Hippocampal formation (tissue), 2 donors: ENCODE data around the gene ZSWIM7.
A peak's percentile ranks its signal among the peaks of the same experiment; 100 is the strongest.
"Not testable (repeated sequence)": the region's sequence is repeated elsewhere in the genome, so short reads cannot be mapped to it uniquely, and the experiment has no call there.

Experiments
- DNase-seq, 2 donors: peaks; one replicate each; lab custom pipeline; 2025; lab: John Stamatoyannopoulos, UW

The ZSWIM7 gene

DNA sequence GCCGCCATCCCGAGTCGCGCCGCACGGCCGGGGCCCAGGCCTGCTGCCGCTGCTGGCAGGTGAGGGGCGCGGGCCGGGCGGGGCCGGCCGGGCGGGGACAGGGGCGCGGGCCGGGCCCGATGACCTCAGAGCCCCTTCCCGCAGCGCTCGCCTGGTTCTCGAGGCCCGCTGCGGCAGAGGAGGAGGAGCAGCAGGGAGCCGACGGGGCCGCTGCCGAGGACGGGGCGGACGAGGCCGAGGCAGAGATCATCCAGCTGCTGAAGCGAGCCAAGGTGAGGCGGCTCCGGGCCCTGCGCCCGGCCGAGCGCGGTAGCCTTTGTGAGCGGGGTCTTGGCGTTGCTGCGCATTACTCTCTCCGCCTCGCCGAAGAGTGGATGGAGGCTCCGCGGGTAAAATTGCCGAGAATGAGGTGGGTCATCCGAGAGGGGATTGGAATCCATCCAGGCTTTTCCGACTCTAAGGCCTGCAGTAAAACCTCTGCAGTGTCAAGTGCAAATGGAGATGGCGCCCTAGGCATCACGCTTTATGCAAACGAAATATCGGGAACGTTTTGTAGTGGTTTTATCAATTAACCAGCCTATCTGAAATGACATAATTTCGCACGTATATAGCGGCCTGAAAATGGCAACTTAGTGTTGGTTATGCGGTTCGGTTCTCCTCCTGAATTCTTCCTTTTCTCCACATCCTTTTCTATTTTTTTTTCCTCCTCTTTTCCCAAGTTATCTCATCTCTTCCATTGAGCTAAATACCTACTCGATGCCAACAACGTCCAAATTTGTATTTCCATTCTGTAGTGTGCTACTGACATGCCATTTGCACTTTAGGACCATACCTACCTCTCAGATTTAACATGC is 697 bp upstream of the ZSWIM7 start:
- no peak for DNase-seq

GRCh38 chr17:15998031-15998562 is 1.4 kb downstream of the ZSWIM7 start:
- no peak for DNase-seq

DNA sequence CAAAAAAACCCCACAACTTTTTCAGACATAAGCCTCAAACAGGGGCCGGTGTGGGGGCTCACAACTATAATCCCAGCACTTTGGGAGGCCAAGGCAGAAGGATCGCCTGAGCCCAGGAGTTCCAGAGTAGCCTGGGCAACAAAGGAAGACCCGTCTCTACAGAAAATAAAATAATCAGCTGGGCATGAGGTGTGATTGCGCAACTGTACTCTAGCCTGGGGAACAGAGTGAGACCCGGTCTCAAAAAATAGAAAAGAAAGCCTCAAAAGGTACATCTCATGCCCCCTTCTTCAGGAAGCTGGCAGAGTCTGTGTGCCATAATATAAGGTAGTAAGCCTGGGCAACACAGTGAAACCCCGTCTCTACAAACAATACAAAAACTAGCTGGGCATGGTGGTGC is 3.2 kb downstream of the ZSWIM7 start:
- no peak for DNase-seq

GRCh38 chr17:15981646-15982580 is 17.6 kb downstream of the ZSWIM7 start:
- no peak for DNase-seq

DNA sequence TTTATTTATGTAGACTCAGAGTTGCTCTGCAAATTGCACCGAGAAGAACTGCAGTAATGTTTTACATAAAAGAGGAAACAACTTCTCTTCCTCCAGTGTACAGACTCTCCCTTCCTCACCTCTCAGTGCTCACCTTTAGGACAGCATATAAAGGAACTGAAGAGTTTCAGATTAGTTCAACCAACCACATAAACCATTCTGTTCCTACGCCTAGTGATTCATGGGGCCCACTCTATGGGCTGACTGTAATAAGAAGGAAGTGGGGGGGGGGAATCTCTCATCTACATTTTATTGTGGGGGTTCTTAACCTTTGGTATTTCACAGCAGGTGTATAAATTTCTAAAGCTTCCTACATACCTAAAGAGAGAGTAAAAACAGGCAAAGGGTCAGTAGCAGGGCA is 18.3 kb downstream of the ZSWIM7 start:
- DNase-seq, result no peak

GRCh38 chr17:15979013-15979412 is 20.5 kb downstream of the ZSWIM7 start:
- not testable (repeated sequence) for DNase-seq

DNA sequence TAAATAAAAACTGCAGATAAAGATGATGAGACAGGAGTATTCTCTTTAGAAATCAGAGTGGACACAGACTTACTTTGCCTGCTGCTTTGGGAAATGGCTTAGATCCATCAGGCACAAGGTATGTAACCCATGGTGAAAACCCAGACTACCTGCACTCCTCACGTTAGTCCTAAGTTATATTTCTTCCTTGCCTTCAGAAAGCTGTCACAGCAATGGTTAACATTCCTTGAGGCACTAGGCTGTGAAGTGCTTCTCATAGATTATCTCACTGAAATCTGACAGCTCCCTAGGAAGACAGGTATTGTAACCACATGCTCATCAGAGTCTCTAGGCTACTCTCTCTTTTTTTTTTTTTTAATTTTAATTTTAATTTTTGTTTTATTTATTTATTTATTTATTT is 20.9 kb downstream of the ZSWIM7 start:
- no peak for DNase-seq

DNA sequence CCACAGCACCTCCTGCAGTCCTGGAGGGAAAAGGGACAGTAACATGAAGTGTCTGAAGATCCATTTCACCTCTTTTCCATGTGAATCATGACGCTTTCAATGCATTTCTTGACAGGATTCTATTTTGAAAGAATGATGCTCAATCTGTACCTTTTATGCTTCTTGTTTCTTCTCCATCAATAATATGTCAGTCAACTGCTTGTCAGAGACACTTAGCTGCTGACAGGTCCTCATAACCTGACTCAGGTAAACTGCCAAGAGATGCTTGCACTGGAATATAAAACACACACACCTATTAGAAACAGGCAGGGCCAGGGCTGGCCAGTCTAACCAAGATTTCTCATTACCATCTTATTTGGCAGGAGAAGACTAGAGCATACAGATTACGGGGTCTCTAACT is 21.6 kb downstream of the ZSWIM7 start:
- no peak for DNase-seq

GRCh38 chr17:15973834-15974233 is 25.7 kb downstream of the ZSWIM7 start:
- no peak for DNase-seq

DNA sequence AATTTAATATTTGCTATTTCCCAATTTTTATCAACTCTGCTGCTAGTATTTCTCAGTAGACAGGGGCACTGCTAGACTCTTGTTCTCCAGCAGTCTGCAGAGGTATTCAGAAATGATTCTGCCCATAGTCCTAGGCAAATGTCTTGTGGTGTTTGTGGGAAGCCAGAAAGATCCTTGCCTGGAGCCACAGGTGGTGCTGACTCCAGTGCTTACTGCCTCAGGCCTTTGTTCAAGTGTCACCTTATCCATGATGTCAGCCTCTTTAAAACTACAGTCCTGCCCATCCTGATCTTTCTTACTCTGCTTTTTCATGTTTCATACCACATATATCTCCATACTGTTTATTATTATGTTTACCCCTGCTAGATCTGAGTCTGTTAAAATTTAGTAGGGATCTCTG is 26.5 kb downstream of the ZSWIM7 start:
- no peak for DNase-seq

- no peak for DNase-seq
Measured at GRCh38 chr17:15972497-15972951, 27.0 kb downstream of the ZSWIM7 start.

GRCh38 chr17:15971882-15972281 is 27.6 kb downstream of the ZSWIM7 start:
- DNase-seq, result no peak

GRCh38 chr17:15971098-15971678 is 28.3 kb downstream of the ZSWIM7 start:
- no peak for DNase-seq

- no peak for DNase-seq
Measured at GRCh38 chr17:15970500-15970899, 29.0 kb downstream of the ZSWIM7 start.

GRCh38 chr17:15969463-15969862 is 30.0 kb downstream of the ZSWIM7 start:
- no peak for DNase-seq

DNA sequence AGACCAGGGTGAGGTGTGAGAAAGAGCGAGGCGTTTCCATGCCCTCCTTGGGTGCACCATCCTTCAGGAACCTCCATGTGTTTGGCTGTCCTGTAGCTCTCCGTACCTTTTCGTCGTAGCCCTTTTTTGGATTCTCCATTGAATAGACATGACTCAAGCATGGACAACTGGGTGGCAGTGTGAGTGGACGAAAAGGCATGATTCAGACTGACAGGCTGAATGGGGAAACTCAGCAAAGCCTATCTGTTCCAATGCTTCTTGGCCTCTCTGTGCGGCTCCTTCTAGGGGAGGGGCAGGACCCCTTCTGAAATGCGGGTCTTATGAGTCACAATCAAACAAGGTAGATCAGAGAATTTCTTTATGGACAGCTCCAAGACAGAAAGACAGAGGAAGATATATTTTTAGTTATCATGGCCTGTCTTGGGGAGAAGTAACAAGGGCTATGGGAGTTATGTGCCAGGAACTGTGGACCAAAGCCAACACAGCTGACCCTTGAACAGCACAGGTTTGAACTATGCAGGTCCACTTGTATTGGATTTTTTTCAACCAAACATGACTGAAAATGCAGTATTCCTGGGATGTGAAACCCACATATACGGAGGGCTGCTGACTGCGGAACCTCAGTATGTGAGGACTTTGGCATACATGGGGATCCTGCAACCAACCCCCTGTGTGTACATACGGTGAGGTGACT is 31.7 kb downstream of the ZSWIM7 start:
- DNase-seq, result no peak

DNA sequence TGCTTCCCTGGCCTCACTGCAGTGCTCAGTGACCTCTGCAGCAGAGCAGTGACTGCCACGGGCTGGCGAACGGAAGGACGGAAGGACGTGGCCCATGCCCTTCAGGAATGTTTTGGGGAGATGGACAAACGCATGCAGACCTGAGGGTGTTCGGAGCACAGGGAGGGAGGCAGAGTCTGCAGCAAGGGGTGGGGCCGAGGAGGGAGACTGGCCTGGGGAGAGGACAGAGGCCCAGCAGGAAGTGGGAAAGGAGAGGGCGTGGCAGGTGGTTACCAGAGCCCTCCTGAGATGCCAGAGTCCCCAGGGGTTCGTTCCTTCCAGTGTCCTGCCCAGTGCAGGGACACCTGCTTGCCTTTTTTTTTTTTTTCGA is 32.6 kb downstream of the ZSWIM7 start:
- DNase-seq, result no peak

GRCh38 chr17:15966183-15966878 is 33.2 kb downstream of the ZSWIM7 start:
- peak; percentile 14 to 30 for DNase-seq

- DNase-seq, result no peak
Measured at GRCh38 chr17:15965528-15965927, 34.0 kb downstream of the ZSWIM7 start.

GRCh38 chr17:15963670-15964110 is 35.8 kb downstream of the ZSWIM7 start:
- DNase-seq, result no peak

GRCh38 chr17:15958484-15958854 is 41.0 kb downstream of the ZSWIM7 start:
- no peak for DNase-seq
